WTC11 (cell line): Measurements from ENCODE around the gene TTC39C. TPM values are rescaled to one million over a fixed set of nuclear protein-coding genes. Genes with fewer than 3 reads are reported as not detected.

ENCODE experiments used
- ATAC-seq: fragments of 200-7000 bp; cut with Tn5 transposase; 2 replicates; pipeline ENCODE4 v1.10.0; 2021; ENCODE audit warnings: mild to moderate bottlenecking, moderate library complexity
- CTCF ChIA-PET: fragments of 300-600 bp; sonication (Branson Sonifier 250); formaldehyde crosslinking; loops from one replicate; lab custom pipeline; 2021; ENCODE audit warnings: antibody characterized with exemption; lab: Charles Lee
- POLR2A ChIA-PET: fragments of 350-600 bp; sonication (Branson Sonifier 250); formaldehyde crosslinking; loops from one replicate; lab custom pipeline; 2021; ENCODE audit warnings: antibody characterized with exemption; lab: Charles Lee
- DNase-seq: peaks from one replicate; pipeline ENCODE4 v3.0.0; 2021; ENCODE audit warnings: low spot score
- H3K27ac Mint-ChIP-seq: 2 replicates; pipeline ENCODE4 v1.8.0; 2021; ENCODE audit warnings: mixed read lengths
- H3K27me3 Mint-ChIP-seq: 2 replicates; pipeline ENCODE4 v1.8.0; 2021; ENCODE audit warnings: low read depth, mild to moderate bottlenecking, moderate library complexity, mixed read lengths
- H3K36me3 Mint-ChIP-seq: 2 replicates; pipeline ENCODE4 v1.8.0; 2021; ENCODE audit warnings: mixed read lengths
- H3K4me1 Mint-ChIP-seq: 2 replicates; pipeline ENCODE4 v1.8.0; 2022; ENCODE audit warnings: mixed read lengths
- H3K4me3 Mint-ChIP-seq: 2 replicates; pipeline ENCODE4 v1.8.0; 2021; ENCODE audit warnings: mild to moderate bottlenecking, moderate library complexity, mixed read lengths
- H3K9me3 Mint-ChIP-seq: 2 replicates; pipeline ENCODE4 v1.8.0; 2021; ENCODE audit warnings: mixed read lengths
- CBFB ChIP-seq: sonication (generic); formaldehyde crosslinking; IDR thresholded peaks from 2 replicates; pipeline ENCODE4 v1.8.1; 2022; ENCODE audit warnings: mild to moderate bottlenecking, low read depth, missing genetic modification reagents
- GRHL2 ChIP-seq: fragments of 250-450 bp; sonication (Bioruptor Pico); IDR thresholded peaks from 2 replicates; pipeline ENCODE4 v1.8.0; 2022; ENCODE audit warnings: mild to moderate bottlenecking, moderate library complexity; ENCODE audit not compliant: insufficient replicate concordance, severe bottlenecking
- IRF2 ChIP-seq: sonication (generic); formaldehyde crosslinking; IDR thresholded peaks from 2 replicates; pipeline ENCODE4 v1.8.0; 2022; ENCODE audit warnings: low read depth, missing genetic modification reagents, borderline replicate concordance
- JAZF1 ChIP-seq: fragments of 250-450 bp; sonication (Bioruptor Pico); IDR thresholded peaks from 2 replicates; pipeline ENCODE4 v1.9.0; 2021; ENCODE audit warnings: moderate library complexity, mild to moderate bottlenecking, inconsistent platforms
- KAT7 ChIP-seq: sonication (generic); formaldehyde crosslinking; IDR thresholded peaks from 2 replicates; pipeline ENCODE4 v1.8.1; 2023; ENCODE audit warnings: missing genetic modification reagents, mild to moderate bottlenecking, borderline replicate concordance
- MXD4 ChIP-seq: fragments of 250-450 bp; sonication (Bioruptor Pico); IDR thresholded peaks from 2 replicates; pipeline ENCODE4 v1.8.0; 2021; ENCODE audit warnings: mild to moderate bottlenecking, moderate library complexity, borderline replicate concordance
- MYBL2 ChIP-seq: sonication (generic); formaldehyde crosslinking; IDR thresholded peaks from 2 replicates; pipeline ENCODE4 v1.8.1; 2023; ENCODE audit warnings: mild to moderate bottlenecking, moderate library complexity, missing genetic modification reagents
- NFATC4 ChIP-seq: fragments of 250-450 bp; sonication (Bioruptor Pico); IDR thresholded peaks from 2 replicates; pipeline ENCODE4 v1.9.0; 2021; ENCODE audit warnings: mild to moderate bottlenecking
- NFE2L1 ChIP-seq: sonication (generic); formaldehyde crosslinking; IDR thresholded peaks from 2 replicates; pipeline ENCODE4 v1.8.1; 2023; ENCODE audit warnings: missing genetic modification reagents
- RORB ChIP-seq: fragments of 250-450 bp; sonication (Bioruptor Pico); IDR thresholded peaks from 2 replicates; pipeline ENCODE4 v1.9.0; 2021; ENCODE audit warnings: mild to moderate bottlenecking
- SOX15 ChIP-seq: fragments of 250-450 bp; sonication (Bioruptor Pico); IDR thresholded peaks from 2 replicates; pipeline ENCODE4 v1.9.0; 2021; ENCODE audit warnings: mild to moderate bottlenecking
- TCF7 ChIP-seq: sonication (generic); formaldehyde crosslinking; IDR thresholded peaks from 2 replicates; pipeline ENCODE4 v1.8.0; 2022; ENCODE audit warnings: mild to moderate bottlenecking, low read depth, missing genetic modification reagents, moderate library complexity
- TEAD1 ChIP-seq: sonication (generic); formaldehyde crosslinking; IDR thresholded peaks from 2 replicates; pipeline ENCODE4 v1.8.0; 2022; ENCODE audit warnings: mild to moderate bottlenecking, missing genetic modification reagents
- ZBTB21 ChIP-seq: sonication (generic); formaldehyde crosslinking; IDR thresholded peaks from 2 replicates; pipeline ENCODE4 v1.8.1; 2023; ENCODE audit warnings: mild to moderate bottlenecking, missing genetic modification reagents, borderline replicate concordance
- ZNF317 ChIP-seq: sonication (generic); formaldehyde crosslinking; IDR thresholded peaks from 2 replicates; pipeline ENCODE4 v1.8.1; 2023; ENCODE audit warnings: low read depth, mild to moderate bottlenecking, moderate library complexity, missing genetic modification reagents, borderline replicate concordance
- ZNF396 ChIP-seq: fragments of 250-450 bp; sonication (Bioruptor Pico); IDR thresholded peaks from 2 replicates; pipeline ENCODE4 v1.8.0; 2021; ENCODE audit warnings: mild to moderate bottlenecking, moderate library complexity, borderline replicate concordance
- ZNF423 ChIP-seq: fragments of 250-450 bp; sonication (Bioruptor Pico); IDR thresholded peaks from 2 replicates; pipeline ENCODE4 v2.1.2; 2022; ENCODE audit warnings: mild to moderate bottlenecking, moderate library complexity
- total RNA-seq: library from RNA; stranded (reverse); gene quantifications from 3 replicates; pipeline ENCODE4 v1.2.3, GENCODE V29; 2021
- TF ChIP-seq, protein P1 (sequence below): fragments of 250-450 bp; sonication (Bioruptor Pico); IDR thresholded peaks from 2 replicates; pipeline ENCODE4 v1.8.0; 2021; ENCODE audit warnings: mild to moderate bottlenecking
- TF ChIP-seq, protein P2 (sequence below): sonication (generic); formaldehyde crosslinking; conservative IDR thresholded peaks from 2 replicates; pipeline ENCODE4 v1.8.1; 2023; ENCODE audit warnings: mild to moderate bottlenecking, low read depth, missing genetic modification reagents, moderate library complexity
- TF ChIP-seq, protein P3 (sequence below): sonication (generic); formaldehyde crosslinking; IDR thresholded peaks from 2 replicates; pipeline ENCODE4 v1.8.1; 2022; ENCODE audit warnings: mild to moderate bottlenecking, missing genetic modification reagents, moderate library complexity, borderline replicate concordance
- TF ChIP-seq, protein P4 (sequence below): sonication (generic); formaldehyde crosslinking; IDR thresholded peaks from 2 replicates; pipeline ENCODE4 v1.8.0; 2022; ENCODE audit warnings: missing genetic modification reagents
- TF ChIP-seq, protein P5 (sequence below): sonication (generic); formaldehyde crosslinking; IDR thresholded peaks from 2 replicates; pipeline ENCODE4 v1.8.1; 2023; ENCODE audit warnings: mild to moderate bottlenecking, missing genetic modification reagents
- TF ChIP-seq, protein P6 (sequence below): sonication (generic); formaldehyde crosslinking; conservative IDR thresholded peaks from 2 replicates; pipeline ENCODE4 v1.8.1; 2022; ENCODE audit warnings: mild to moderate bottlenecking, missing genetic modification reagents

The TTC39C gene
- total RNA-seq, 1 experiment from 2014 or later = 57.3 TPM

DNA sequence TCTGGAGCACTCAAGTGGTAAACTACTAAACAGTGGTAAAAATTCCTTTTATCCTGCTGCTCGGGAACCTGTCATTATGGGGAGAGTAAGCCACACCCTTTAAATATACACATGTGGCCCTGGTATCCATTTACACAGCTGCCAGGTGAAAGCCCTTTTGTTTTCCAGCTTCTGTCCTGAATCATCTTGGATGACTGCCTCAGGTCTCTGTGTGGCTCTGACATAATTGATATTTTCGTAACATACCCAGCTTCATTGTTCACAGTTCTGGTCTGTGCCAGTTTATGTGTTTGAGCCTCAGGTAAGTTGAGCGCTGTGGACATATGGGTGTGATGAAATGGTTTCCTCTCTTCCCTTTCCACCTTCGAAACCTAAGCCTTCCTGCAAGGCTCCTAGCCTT is 15.7 kb upstream of the TTC39C start (continued):
- TF ChIP-seq, protein P1, sequence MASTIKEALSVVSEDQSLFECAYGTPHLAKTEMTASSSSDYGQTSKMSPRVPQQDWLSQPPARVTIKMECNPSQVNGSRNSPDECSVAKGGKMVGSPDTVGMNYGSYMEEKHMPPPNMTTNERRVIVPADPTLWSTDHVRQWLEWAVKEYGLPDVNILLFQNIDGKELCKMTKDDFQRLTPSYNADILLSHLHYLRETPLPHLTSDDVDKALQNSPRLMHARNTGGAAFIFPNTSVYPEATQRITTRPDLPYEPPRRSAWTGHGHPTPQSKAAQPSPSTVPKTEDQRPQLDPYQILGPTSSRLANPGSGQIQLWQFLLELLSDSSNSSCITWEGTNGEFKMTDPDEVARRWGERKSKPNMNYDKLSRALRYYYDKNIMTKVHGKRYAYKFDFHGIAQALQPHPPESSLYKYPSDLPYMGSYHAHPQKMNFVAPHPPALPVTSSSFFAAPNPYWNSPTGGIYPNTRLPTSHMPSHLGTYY (CRISPR knock-in tag) = no peak
- TF ChIP-seq TCF7 (CRISPR knock-in tag) (no peak), SOX15 (CRISPR knock-in tag) (no peak)
- TF ChIP-seq, protein P2, sequence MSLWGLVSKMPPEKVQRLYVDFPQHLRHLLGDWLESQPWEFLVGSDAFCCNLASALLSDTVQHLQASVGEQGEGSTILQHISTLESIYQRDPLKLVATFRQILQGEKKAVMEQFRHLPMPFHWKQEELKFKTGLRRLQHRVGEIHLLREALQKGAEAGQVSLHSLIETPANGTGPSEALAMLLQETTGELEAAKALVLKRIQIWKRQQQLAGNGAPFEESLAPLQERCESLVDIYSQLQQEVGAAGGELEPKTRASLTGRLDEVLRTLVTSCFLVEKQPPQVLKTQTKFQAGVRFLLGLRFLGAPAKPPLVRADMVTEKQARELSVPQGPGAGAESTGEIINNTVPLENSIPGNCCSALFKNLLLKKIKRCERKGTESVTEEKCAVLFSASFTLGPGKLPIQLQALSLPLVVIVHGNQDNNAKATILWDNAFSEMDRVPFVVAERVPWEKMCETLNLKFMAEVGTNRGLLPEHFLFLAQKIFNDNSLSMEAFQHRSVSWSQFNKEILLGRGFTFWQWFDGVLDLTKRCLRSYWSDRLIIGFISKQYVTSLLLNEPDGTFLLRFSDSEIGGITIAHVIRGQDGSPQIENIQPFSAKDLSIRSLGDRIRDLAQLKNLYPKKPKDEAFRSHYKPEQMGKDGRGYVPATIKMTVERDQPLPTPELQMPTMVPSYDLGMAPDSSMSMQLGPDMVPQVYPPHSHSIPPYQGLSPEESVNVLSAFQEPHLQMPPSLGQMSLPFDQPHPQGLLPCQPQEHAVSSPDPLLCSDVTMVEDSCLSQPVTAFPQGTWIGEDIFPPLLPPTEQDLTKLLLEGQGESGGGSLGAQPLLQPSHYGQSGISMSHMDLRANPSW = no peak

DNA sequence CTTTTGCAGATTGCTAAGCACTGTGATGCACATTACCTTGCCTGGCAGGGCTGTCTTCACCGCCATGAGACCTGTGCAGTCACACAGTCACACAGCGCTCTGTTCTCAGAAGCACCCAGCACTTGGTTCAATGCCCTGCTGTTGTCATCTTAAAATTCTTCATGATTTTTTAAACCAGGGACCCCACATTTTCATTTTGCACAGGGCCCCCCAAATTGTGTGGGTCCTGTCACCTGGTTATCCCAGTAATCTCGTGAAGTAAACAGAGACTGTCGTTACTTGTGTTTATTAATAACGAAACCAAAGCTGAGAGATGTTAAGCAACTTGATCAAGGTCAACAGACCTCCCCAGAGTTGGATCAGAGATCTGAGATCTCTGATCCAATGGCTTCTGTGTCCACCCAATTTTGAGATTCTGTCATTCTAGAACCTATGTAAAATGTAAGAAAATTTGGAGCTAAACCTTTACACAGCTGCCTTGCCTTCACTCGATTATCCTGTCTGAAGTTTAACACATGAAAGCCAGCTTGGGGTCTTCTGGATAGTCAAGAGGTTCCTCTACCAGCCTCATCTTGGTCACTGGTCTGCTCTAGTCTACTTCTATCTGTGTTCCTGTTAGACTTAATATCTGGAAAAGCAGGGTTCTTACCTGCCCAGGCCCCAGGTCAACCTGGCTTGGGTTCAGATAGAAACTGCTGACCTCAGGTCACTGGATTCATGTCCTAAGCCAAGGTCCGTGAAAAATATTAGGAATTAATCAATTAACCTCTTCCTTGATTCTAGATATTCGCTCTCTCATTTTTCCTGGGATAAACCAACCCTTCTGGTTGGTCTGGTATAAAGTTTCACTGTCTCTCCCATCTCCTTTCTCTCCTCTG is 13.7 kb upstream of the TTC39C start:
- Mint-ChIP-seq H3K9me3 (peaks cover 7% of the 10 kb centered on the region; the same call in 1 of the 2 replicates), H3K27me3 (no peaks in the 10 kb centered on the region), H3K27ac (no peak overlapping the region)
- DNase-seq = no peak
- CTCF ChIA-PET = no interaction called here
- POLR2A ChIA-PET = no interaction called here
- TF ChIP-seq KAT7 (no peak), ZNF423 (CRISPR knock-in tag) (no peak), IRF2 (CRISPR knock-in tag) (no peak)
- TF ChIP-seq, all 79 proteins: peak for 0
- H3K36me3 Mint-ChIP-seq = no peaks in the 10 kb centered on the region
- no peak overlapping the region for H3K4me3 Mint-ChIP-seq
- H3K4me1 Mint-ChIP-seq = peaks cover 7% of the 10 kb centered on the region
- no peak for ATAC-seq

DNA sequence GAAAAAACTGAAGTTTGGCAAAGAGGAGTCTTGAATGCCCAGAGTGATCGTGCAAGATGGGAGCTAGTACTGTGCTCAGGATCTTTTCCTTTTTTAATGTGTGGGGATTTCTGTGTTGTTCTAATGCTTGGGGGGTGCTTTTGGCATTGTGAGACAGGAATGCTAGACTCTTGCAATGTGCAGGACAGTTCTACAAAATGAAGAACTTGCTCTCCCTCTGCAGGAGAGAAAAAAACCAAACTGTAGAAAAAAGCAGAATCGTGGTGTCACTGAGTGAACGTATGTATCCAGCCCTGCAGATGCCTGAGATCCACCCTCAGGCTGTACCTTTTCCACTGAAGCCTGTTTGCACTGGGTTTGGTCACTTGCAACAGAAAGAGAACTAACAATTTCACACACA is 12.1 kb upstream of the TTC39C start:
- POLR2A ChIA-PET = no interaction called here
- DNase-seq (no peak), ATAC-seq (no peak)
- Mint-ChIP-seq H3K4me3 (no peak overlapping the region), H3K4me1 (peaks cover 7% of the 10 kb centered on the region), H3K27ac (no peak overlapping the region), H3K36me3 (no peaks in the 10 kb centered on the region), H3K27me3 (no peaks in the 10 kb centered on the region), H3K9me3 (peaks cover 7% of the 10 kb centered on the region; the same call in 1 of the 2 replicates)
- CTCF ChIA-PET = no interaction called here
- TF ChIP-seq GRHL2 (CRISPR knock-in tag) = no peak
- TF ChIP-seq NFATC4 (CRISPR knock-in tag) = no peak
- TF ChIP-seq JAZF1 (CRISPR knock-in tag) = no peak
- no peak for TF ChIP-seq NFE2L1 (CRISPR knock-in tag)
- no peak for TF ChIP-seq RORB (CRISPR knock-in tag)
- TF ChIP-seq MYBL2 (CRISPR knock-in tag) = no peak
- TF ChIP-seq, protein P3, sequence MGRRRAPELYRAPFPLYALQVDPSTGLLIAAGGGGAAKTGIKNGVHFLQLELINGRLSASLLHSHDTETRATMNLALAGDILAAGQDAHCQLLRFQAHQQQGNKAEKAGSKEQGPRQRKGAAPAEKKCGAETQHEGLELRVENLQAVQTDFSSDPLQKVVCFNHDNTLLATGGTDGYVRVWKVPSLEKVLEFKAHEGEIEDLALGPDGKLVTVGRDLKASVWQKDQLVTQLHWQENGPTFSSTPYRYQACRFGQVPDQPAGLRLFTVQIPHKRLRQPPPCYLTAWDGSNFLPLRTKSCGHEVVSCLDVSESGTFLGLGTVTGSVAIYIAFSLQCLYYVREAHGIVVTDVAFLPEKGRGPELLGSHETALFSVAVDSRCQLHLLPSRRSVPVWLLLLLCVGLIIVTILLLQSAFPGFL (CRISPR knock-in tag) = no peak
- TF ChIP-seq ZBTB21 (CRISPR knock-in tag) = no peak
- TF ChIP-seq TEAD1 = no peak
- TF ChIP-seq, protein P4, sequence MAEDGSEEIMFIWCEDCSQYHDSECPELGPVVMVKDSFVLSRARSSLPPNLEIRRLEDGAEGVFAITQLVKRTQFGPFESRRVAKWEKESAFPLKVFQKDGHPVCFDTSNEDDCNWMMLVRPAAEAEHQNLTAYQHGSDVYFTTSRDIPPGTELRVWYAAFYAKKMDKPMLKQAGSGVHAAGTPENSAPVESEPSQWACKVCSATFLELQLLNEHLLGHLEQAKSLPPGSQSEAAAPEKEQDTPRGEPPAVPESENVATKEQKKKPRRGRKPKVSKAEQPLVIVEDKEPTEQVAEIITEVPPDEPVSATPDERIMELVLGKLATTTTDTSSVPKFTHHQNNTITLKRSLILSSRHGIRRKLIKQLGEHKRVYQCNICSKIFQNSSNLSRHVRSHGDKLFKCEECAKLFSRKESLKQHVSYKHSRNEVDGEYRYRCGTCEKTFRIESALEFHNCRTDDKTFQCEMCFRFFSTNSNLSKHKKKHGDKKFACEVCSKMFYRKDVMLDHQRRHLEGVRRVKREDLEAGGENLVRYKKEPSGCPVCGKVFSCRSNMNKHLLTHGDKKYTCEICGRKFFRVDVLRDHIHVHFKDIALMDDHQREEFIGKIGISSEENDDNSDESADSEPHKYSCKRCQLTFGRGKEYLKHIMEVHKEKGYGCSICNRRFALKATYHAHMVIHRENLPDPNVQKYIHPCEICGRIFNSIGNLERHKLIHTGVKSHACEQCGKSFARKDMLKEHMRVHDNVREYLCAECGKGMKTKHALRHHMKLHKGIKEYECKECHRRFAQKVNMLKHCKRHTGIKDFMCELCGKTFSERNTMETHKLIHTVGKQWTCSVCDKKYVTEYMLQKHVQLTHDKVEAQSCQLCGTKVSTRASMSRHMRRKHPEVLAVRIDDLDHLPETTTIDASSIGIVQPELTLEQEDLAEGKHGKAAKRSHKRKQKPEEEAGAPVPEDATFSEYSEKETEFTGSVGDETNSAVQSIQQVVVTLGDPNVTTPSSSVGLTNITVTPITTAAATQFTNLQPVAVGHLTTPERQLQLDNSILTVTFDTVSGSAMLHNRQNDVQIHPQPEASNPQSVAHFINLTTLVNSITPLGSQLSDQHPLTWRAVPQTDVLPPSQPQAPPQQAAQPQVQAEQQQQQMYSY (CRISPR knock-in tag) = no peak
- TF ChIP-seq ZNF396 = no peak
- TF ChIP-seq MXD4 (CRISPR knock-in tag) = no peak
- no peak for TF ChIP-seq CBFB (CRISPR knock-in tag)
- TF ChIP-seq, protein P5, sequence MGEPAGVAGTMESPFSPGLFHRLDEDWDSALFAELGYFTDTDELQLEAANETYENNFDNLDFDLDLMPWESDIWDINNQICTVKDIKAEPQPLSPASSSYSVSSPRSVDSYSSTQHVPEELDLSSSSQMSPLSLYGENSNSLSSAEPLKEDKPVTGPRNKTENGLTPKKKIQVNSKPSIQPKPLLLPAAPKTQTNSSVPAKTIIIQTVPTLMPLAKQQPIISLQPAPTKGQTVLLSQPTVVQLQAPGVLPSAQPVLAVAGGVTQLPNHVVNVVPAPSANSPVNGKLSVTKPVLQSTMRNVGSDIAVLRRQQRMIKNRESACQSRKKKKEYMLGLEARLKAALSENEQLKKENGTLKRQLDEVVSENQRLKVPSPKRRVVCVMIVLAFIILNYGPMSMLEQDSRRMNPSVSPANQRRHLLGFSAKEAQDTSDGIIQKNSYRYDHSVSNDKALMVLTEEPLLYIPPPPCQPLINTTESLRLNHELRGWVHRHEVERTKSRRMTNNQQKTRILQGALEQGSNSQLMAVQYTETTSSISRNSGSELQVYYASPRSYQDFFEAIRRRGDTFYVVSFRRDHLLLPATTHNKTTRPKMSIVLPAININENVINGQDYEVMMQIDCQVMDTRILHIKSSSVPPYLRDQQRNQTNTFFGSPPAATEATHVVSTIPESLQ (CRISPR knock-in tag) = no peak
- TF ChIP-seq, protein P6, sequence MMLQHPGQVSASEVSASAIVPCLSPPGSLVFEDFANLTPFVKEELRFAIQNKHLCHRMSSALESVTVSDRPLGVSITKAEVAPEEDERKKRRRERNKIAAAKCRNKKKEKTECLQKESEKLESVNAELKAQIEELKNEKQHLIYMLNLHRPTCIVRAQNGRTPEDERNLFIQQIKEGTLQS (CRISPR knock-in tag) = no peak
- no peak for TF ChIP-seq ZNF317 (CRISPR knock-in tag)
